Stomach (tissue), 4 donors: ENCODE results near the gene PRKACG.

Experiments
- POLR2A ChIP-seq, 4 donors: fragments of 450-650 bp; IDR thresholded peaks; one replicate each; pipeline ENCODE4 v1.6.1; 2016; ENCODE audit warnings: antibody characterized with exemption in 4 of 4, control low read depth in 2 of 4, mild to moderate bottlenecking in 1 of 4, moderate library complexity in 1 of 4
- POLR2AphosphoS5 ChIP-seq, 3 donors: sonication (generic); formaldehyde crosslinking; IDR thresholded peaks; one replicate each; pipeline ENCODE4 v1.6.1; 2016; ENCODE audit warnings: antibody characterized with exemption in 3 of 3
- TF ChIP-seq, protein P1 (sequence below), 7 experiments: fragments of 450-650 bp in 4 of 7; fragments of 200-600 bp in 3 of 7; sonication (generic) in 3 of 7; IDR thresholded peaks; one replicate each; pipeline ENCODE4 v1.5.1; 2016 to 2019; ENCODE audit warnings: antibody characterized with exemption in 7 of 7, control low read depth in 2 of 7, mild to moderate bottlenecking in 1 of 7

DNA sequence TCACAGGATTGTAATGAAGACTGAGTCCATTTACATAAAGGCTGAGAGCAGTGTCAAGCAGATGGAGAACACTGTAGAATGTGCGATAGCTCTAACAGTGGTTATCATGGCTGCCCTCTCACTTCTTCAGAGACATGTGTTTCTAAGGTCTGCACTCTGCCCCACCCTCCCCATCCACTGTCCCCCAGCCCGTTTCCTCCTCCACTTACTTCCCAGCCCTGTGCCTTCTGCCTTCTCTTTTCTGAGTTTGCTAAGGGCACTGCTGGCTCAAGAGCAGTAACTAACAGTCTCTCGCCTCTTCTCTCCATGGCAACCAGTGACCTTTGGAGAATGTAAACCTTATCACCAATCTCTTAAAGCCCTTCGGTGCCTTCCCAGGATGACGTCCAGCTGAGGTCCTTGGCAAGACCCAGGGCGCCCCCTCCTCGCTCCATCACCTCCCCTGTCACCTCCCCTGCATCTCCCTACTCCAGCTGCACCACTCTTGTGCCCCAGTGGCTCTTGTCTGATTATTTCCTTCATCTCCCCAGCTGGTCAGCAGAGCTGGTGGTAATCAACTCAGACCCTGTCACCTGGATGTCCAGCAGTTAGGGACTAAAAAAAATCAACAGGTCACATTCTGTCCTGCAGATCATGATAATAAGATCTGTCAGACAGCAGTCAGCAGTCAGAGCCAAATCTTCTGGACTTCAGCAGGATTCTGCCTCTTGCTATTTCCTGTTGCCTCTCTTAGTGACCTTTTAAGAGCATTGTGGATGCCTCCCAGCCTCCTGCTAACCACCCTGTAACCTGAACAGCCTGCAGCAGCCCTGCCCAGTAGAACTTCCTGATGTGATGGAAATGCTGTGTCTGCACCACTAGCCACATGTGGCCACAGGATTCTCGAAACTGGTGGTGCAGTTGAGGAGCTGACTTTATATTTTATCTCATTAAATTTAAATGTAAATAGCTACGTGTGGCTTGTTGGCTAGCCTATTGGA lies 30.6 kb upstream of the PRKACG start:
- TF ChIP-seq, protein P1, sequence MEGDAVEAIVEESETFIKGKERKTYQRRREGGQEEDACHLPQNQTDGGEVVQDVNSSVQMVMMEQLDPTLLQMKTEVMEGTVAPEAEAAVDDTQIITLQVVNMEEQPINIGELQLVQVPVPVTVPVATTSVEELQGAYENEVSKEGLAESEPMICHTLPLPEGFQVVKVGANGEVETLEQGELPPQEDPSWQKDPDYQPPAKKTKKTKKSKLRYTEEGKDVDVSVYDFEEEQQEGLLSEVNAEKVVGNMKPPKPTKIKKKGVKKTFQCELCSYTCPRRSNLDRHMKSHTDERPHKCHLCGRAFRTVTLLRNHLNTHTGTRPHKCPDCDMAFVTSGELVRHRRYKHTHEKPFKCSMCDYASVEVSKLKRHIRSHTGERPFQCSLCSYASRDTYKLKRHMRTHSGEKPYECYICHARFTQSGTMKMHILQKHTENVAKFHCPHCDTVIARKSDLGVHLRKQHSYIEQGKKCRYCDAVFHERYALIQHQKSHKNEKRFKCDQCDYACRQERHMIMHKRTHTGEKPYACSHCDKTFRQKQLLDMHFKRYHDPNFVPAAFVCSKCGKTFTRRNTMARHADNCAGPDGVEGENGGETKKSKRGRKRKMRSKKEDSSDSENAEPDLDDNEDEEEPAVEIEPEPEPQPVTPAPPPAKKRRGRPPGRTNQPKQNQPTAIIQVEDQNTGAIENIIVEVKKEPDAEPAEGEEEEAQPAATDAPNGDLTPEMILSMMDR (IDR thresholded peaks at IDR 0.05), result no peak
- TF ChIP-seq POLR2AphosphoS5 (IDR thresholded peaks at IDR 0.05), result no peak
- TF ChIP-seq POLR2A (IDR thresholded peaks at IDR 0.05), result no peak
